Neural progenitor cell (in vitro differentiated cells): ENCODE measurements around the gene RPS16.

Source experiments
- EZH2 ChIP-seq: fragments of 200-600 bp; sonication (generic); IDR thresholded peaks from 2 replicates; pipeline ENCODE4 v1.6.1; 2017; ENCODE audit warnings: antibody characterized with exemption, mild to moderate bottlenecking, moderate library complexity
- EZH2phosphoT487 ChIP-seq: fragments of 200-600 bp; sonication (generic); IDR thresholded peaks from 2 replicates; pipeline ENCODE4 v1.6.1; 2017; ENCODE audit warnings: antibody characterized with exemption
- TF ChIP-seq, protein P1 (sequence below): fragments of 200-600 bp; sonication (generic); IDR thresholded peaks from 2 replicates; pipeline ENCODE4 v1.5.1; 2017; ENCODE audit warnings: antibody characterized with exemption, mild to moderate bottlenecking

DNA sequence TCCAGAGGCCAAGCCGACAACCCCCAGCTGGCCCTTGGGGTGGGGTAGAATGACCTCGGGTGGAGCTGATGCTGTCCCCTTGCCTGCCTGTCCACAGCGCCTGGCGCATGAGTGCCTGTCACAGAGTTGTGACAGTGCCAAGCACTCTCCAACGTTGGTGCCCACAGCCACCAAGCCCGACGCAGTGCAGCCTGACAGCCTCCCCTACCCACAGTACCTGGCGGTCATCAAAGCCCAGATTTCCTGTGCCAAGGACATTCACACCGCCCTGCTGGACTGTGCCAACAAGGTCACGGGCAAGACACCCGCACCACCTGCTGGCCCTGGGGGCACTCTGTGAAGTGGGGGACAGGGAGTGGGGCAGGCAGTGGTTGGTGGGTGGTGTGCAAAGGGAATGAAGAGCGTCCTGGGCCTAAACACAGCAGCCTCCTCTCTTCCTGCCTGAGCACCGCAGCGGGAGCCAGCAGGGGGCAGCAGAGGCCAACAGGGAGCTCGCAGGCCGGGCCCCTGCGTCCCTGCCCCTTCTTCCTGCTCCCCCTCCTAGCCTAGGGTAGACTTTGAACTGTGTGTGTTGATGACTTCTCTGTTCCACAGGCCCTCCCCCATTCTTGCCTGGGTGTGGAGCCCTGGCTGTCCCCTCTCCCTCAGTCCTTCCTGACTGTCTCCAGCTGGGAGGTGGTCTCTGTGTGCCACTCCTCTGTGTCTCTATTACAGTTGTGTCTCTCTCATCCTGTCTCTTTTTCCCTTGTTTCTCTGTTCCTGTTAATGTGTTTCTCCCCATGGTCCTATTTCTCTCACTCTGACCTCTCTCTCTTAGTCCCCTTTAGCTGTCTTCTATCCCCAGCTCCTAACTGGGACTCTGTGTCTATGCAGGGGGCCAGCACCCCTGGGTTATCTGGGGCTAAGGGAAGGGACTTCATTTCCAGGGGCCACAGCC, 38.1 kb downstream of the RPS16 start:
- TF ChIP-seq, protein P1, sequence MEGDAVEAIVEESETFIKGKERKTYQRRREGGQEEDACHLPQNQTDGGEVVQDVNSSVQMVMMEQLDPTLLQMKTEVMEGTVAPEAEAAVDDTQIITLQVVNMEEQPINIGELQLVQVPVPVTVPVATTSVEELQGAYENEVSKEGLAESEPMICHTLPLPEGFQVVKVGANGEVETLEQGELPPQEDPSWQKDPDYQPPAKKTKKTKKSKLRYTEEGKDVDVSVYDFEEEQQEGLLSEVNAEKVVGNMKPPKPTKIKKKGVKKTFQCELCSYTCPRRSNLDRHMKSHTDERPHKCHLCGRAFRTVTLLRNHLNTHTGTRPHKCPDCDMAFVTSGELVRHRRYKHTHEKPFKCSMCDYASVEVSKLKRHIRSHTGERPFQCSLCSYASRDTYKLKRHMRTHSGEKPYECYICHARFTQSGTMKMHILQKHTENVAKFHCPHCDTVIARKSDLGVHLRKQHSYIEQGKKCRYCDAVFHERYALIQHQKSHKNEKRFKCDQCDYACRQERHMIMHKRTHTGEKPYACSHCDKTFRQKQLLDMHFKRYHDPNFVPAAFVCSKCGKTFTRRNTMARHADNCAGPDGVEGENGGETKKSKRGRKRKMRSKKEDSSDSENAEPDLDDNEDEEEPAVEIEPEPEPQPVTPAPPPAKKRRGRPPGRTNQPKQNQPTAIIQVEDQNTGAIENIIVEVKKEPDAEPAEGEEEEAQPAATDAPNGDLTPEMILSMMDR = peak; percentile 87
- TF ChIP-seq EZH2phosphoT487 = no peak
- TF ChIP-seq EZH2 = no peak
